KG1 (cell line): ENCODE results near the gene PIEZO2.
"Not testable (repeated sequence)": the region's sequence is repeated elsewhere in the genome, so short reads cannot be mapped to it uniquely, and the experiment has no call there.

Experiments
- DNase-seq: peaks from one replicate; lab custom pipeline; 2025; lab: John Stamatoyannopoulos, UW

The PIEZO2 gene

DNA sequence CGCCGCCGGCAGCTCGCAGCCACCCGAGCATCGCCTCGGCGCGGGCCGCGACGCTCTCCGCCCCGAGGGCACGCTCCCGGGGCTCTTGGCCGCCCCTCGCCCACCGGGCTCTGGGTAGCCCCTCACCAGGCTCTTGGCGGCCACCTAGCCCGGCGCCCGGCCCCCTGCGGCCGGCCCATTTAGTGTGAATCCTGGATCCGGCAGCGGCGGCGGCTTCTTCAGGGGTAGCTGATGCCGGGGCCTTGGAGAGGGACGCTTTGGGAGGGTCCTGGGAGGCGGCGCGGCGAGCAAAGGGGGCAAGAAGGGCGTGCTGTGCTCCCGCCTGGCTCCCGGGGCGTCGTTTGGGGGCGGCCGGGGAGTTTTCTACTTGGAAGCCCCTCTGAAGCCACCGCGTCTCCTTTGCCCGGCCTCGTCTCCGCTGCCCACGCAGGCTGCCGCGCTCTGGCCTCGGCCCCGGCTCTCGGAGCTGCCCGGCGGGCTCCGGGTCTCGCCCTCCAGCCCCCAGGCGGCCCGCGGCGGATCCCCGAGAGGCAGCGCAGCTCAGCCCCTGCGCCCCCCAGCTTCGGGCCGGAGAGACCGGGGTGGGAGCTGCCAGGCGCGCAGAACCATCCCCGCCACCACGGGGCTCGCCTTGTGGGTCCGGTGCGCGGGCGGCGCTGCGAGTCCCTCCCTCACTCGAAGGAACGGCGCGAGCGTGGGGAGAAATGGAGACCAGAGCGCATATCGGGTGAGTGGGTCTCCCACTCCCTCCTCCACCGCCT is 509 bp downstream of the PIEZO2 start:
- no peak for DNase-seq

DNA sequence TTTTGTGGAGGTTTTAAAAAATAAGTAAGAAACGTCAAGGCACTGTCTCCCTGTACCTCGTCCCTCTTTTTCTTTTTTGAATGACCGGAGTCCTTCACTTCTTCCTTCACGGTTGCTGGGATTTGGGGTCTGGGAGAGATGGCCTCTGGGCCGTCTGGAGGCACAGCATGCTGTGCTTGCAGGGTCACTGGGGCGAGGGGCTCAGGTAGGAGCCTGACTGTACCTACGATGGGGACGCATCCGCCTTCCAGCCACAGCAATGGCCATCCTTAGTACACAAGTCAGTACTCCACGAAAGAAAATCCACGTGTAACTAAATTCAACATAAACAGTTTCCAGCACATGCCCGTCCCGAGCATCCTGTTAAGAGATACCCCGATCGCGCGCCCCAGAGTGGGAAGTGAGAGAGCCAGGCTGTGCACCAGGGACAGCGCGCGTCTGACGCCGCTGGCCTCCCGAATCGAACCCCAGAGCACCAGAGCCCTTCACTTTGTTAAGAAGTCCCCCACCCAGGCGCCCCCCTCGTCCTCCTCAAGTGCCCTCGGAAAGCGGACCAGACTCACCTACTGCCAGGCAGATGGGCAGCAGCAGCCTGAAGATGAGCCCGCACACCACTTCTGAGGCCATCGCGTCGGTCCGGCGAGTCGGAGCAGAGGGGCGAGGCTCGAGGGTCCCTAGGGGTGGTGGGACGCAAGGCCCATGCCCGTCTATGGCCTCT is 1.2 kb downstream of the PIEZO2 start:
- DNase-seq, result no peak

- DNase-seq, result no peak
Observed at GRCh38 chr18:11147371-11147951, 1.9 kb downstream of the PIEZO2 start.

GRCh38 chr18:11146947-11147345 is 2.4 kb downstream of the PIEZO2 start:
- DNase-seq, result no peak

GRCh38 chr18:11146238-11146946 is 3.0 kb downstream of the PIEZO2 start:
- DNase-seq, result no peak

GRCh38 chr18:11145413-11146191 is 3.8 kb downstream of the PIEZO2 start:
- DNase-seq, result no peak

DNA sequence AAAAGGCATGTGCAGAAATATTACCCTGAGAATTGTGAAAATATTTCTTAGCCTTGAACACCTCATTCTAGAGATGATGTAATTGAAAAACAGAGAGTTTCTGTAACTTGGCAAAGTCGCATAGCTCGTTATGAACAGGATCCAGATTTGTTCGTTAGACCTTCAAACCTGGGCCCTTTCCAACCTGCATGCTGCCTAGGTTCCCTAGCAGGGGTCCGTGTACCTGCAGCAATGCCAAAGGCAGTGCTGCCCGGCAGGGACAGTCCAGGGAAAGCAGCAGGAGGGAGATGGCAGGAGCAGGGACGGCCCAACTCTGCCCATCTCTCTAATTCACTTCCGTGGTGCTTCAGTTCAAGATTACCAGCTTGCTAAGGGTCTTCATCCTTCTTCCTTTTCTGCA is 12.0 kb downstream of the PIEZO2 start:
- DNase-seq, result no peak

DNA sequence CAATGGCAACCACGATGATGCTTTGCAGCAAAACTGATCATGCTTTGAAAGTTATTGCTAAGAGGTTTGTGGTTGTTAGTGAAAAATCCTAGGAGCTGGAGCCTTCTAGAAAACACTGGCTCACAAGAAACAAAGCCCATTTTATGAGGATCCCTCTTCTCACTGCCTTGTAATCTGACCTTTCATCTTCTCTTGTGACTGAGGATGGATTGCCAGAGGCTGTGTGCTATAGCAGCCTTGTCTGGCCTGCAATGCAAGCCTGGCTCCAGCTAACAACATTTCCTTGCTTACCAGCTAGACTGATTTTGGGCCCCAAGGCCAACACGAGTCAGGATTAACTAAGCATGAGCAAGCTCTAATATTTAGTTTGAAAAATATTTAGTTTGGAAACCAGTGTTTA is 13.1 kb downstream of the PIEZO2 start:
- DNase-seq, result no peak

GRCh38 chr18:11134940-11135339 is 14.4 kb downstream of the PIEZO2 start:
- no peak for DNase-seq

DNA sequence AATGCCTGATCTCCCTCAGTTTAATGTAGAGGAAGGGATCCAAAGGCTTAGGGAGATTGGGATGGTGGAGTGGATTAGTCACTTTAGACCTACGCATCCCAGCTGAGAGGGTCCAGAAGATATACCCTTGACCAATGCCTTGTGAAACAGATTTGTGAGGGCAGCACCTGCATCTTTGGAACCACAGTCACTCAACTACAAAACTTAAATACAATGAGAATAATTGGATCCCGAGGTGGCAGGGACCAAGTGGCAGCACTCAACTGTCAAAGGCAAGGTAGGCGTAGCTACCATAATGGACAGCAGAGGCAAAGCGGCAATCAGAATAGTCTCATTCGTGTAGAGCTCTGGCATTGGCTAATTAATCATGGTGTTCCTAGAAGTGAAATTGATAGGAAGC is 20.3 kb downstream of the PIEZO2 start:
- not testable (repeated sequence) for DNase-seq

GRCh38 chr18:11125492-11126315 is 23.7 kb downstream of the PIEZO2 start:
- no peak for DNase-seq

- DNase-seq, result no peak
Observed at GRCh38 chr18:11124054-11124453, 25.3 kb downstream of the PIEZO2 start.

GRCh38 chr18:11121443-11121849 is 27.9 kb downstream of the PIEZO2 start:
- no peak for DNase-seq

DNA sequence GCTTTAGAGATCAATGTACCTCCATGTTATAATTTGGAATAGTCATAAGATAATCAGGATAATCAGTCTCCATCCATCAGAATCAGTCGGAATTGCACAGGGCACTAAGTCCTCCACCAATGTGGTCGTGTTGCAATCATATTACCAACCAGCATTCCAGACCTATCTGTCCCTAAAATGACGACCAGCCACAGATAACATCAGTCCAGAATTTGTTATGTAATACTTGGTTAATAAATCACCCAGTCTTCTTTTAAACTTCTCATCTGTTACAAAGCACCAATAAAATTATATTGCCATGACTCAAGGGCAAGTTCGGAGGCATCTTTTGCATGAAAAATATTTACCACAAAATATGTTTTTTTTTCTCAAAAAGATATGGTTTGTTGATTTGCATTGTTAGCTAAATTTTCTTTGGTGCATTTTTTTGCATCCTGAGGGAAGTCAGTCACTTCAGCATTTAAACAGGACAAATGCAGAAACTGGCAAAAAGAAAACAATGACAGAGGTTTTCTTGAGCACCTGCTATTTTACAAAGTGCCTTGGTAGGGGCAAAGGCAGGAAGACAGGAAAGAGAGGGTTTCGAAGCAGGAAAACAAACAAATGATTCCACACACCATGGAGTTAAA is 29.3 kb downstream of the PIEZO2 start:
- DNase-seq, result no peak

DNA sequence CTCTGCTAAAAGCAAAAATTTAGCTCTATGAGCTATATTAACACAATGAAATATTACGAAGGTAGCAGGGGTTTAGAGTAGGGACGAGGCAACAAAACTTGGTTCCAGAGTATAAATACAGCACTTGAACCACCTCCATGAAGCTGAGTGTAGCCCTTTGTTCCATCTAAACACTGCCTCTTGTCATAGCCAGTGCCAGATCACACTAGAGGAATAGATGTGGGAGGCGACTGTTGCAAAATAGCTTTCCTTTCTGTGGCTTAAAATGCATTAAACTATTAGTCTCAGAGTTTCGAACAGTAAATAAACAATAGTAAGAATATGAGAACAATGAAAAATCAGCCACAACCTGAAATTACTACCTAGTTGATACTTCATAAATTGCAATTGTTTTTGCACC is 29.8 kb downstream of the PIEZO2 start:
- no peak for DNase-seq

DNA sequence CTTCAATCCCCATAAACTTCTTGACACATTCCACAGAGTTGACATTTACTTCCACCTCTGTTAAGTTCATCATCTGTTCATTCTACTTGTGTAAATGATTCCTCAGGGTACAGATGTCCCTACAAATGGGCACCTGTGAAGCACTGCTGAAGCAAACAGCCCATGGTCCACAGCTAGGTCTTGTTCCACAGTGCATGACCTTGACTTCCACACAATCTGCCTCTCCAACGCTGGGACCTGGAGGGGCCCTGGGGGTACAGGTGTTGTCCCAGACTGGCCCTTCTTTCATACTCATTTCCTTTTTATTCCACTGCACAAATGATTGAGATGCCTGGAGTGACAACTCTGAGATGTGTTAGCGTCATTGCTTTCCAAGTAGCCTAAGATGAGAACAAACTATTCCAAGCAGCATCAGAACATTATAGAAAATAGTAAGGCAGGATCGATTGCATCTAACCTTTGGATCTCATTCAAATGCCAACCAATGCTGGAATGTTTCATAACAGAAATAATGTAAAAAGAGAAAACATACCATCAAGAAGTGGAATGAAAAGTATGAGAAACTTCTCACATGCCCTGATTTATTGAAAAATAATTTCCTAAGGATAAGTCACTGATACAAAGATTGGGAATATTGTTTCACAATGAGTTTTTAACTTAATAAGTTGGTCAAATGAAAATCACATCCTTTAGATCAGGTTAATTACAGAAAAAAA is 31.2 kb downstream of the PIEZO2 start:
- no peak for DNase-seq

DNA sequence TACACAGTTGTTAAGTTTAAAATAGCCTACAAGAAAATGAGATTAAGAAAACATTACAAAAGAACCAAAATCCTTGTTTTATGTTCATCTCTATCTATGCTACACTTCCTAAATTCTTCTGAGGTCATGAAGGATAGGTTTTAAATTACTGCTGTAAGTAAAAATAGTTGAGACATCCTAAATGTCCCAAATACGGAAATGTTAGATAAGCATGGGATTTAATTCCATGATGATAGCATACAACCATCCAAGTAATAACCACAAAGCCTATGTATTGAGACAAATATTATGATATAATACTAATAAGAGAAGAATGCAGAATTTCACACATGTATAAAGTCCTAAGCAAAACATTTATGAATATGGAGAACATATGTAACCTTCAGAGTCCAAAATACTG is 34.1 kb downstream of the PIEZO2 start:
- no peak for DNase-seq

DNA sequence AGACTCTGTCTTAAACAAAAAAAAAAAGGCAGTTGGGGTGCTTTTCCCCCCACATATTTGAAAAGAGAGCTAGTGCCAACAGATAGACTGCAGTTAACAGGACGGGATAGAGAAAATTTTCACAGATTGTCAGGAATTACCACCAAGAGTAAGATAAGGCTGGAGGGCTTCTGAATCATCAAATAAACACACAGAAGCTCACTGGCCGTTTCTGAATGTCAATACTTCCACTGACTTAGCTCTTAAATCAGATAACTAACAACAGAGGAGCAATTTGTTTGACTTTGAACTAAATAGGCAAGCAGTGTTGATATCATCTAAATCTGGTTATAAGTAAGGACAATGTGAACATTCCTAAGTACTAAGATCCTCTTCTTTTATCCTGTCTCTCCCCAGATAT is 34.7 kb downstream of the PIEZO2 start:
- no peak for DNase-seq

DNA sequence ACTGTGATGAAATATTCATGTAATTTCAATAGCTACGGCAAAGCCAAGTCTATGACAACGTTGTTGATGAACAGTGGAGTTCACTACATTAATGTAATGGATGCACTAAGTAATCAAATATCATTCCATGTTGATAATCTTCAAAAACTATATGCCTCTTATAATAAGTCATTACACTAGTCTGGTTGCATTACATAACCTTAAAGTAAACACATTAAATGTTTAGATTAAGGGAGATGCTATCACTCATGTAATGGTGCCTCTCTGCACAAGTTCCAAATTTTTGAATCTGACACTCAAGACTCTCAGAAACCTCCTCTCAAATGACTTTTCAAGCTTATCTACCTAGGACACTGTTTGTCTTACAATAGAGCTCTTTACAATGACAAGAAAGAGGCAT is 35.4 kb downstream of the PIEZO2 start:
- no peak for DNase-seq

GRCh38 chr18:11113046-11113548 is 36.3 kb downstream of the PIEZO2 start:
- DNase-seq, result no peak
